ENCODE data around the gene GPR62. TPM values are rescaled to one million over a fixed set of nuclear protein-coding genes. Genes with fewer than 3 reads are reported as not detected.

GPR62 gene
- total and polyA plus RNA-seq, 2 donors (not counting 3 experiments of a cell fraction or from before 2014, with no cell fraction given) = 0.04 to 0.15 TPM

DNA sequence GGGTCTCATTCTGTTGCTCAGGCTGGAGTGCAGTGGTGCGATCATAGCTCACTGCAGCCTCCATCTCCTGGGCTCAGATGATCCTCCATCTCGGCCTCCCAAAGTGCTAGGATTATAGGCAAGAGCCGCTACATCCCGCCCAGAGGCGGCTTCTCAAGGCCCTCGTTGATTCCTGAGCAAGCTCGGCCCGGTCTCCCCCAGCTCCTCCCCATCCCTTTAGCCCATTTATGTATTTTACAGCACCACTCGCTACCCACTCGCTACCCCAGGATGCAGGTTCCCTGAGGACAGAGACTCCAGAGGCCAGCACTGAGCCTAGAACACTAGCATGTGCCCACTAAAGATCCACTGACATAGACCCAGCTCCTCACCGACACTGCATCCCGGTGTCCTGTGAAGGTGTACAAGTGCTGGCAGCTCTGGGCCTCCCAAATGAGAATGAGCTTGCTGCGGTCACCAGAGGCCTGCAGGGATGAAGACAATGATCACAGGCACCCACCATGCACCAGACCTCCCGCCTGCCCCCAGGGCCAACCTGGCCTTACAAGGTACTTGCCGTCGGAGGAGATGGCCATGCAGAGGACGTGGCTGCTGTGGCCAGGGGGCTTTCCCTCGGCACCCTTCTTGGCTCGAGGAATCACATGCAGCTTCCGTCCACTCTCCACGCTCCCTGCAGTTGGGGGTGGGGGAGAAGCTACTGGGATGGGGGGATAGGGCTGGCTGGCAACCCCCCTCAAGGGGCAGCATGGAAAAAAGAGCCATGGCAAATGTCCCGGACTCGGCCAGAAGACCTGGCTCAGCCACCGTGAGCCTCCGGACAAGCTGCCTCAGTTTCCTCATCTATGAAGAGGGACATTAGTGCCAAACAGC, 19.1 kb upstream of the GPR62 start:
- POLR2A ChIA-PET = no interaction called here
- CTCF ChIA-PET = no interaction called here
- no peaks in the 10 kb centered on the region for H3K9me1 ChIP-seq (replicated peaks; ENCODE audit: control insufficient read depth, extremely low read depth, insufficient read depth, low read length)
- no peak overlapping the region for H3K27ac ChIP-seq (ENCODE audit: insufficient read depth, low read depth, low read length)
- no peak for DNase-seq (ENCODE audit: low read depth, low spot score)
- H3K9ac ChIP-seq (replicated peaks; ENCODE audit: extremely low read depth, insufficient read depth, low read length) = no peak overlapping the region
- dilution Hi-C loops (cut with MboI; ENCODE audit: extremely low pct_ligation_motif_present, low sequenced_read_pairs) (no loop called here), intact Hi-C loops (cut with micrococcal nuclease) (no loop called here)
- H3K79me2 ChIP-seq (ENCODE audit: control insufficient read depth, insufficient read depth, low read length) = peaks cover 13% of the 10 kb centered on the region
- H2AFZ ChIP-seq (ENCODE audit: low read depth, low read length) = no peak overlapping the region
- no peaks in the 10 kb centered on the region for H4K20me1 ChIP-seq (replicated peaks; ENCODE audit: control insufficient read depth, extremely low read depth, insufficient read depth, low read length)
- no peaks in the 10 kb centered on the region for H3K27me3 ChIP-seq (ENCODE audit: control insufficient read depth in 2 of 2, insufficient read depth in 2 of 2, low read length in 2 of 2)
- H3K9me3 ChIP-seq (replicated peaks; ENCODE audit: control insufficient read depth, insufficient read depth, low read length) = no peaks in the 10 kb centered on the region
- no TSS peak for BruUV-seq (replicated peaks)
- no peak overlapping the region for H3K4me3 ChIP-seq (replicated peaks in 1 of 3; ENCODE audit: insufficient read depth in 1 of 3, low read depth in 1 of 3, low read length in 3 of 3)
- peaks cover 8% of the 10 kb centered on the region for H3K4me1 ChIP-seq (ENCODE audit: control insufficient read depth, extremely low read depth, insufficient read depth, low read length)
- TF ChIP-seq EZH2 (IDR thresholded peaks at IDR 0.05; ENCODE audit: borderline replicate concordance, low read depth, low read length, severe bottlenecking) = no peak
- TF ChIP-seq GATA2 (IDR thresholded peaks at IDR 0.05; ENCODE audit: insufficient read depth, insufficient read length, low read depth, low read length) = no peak
- TF ChIP-seq POLR2AphosphoS5 (IDR thresholded peaks at IDR 0.05; ENCODE audit: insufficient read depth, low read depth, low read length) = no peak
- TF ChIP-seq MAX (IDR thresholded peaks at IDR 0.05; ENCODE audit: insufficient read depth, insufficient read length) = no peak
- no peak for TF ChIP-seq POLR2A (IDR thresholded peaks at IDR 0.05; ENCODE audit: low read depth, low read length)
- peaks cover 0 to 41% of the 10 kb centered on the region in 2 experiments for H3K36me3 ChIP-seq (ENCODE audit: control insufficient read depth in 2 of 2, extremely low read depth in 1 of 2, insufficient read depth in 2 of 2, low read length in 2 of 2)
- FAIRE-seq = no peak
- H3K4me2 ChIP-seq (ENCODE audit: insufficient read depth, low read length) = no peak overlapping the region

DNA sequence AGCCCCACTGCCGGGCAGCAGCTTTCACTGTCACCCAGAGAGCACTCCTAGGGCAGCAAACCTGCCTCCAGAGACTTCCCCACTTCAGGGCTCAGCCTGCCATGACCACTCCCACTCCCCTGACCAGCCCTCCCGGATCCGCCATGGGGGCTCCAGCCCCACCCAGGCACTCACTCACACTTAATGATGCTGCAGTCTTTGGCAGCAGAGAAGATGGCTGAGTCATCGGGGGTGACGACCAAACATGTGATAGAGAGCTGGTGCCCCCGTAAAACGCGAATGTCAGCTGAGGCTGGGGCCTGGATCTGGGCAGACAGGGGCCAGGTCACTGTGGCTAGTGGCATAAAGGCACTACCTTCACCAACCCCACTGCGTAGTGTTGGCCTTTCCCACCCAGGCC, 18.2 kb upstream of the GPR62 start:
- Histone ChIP-seq H3K9ac (replicated peaks; ENCODE audit: extremely low read depth, insufficient read depth, low read length) (no peak overlapping the region), H3K36me3 (ENCODE audit: control insufficient read depth in 2 of 2, extremely low read depth in 1 of 2, insufficient read depth in 2 of 2, low read length in 2 of 2) (peaks cover 0 to 41% of the 10 kb centered on the region in 2 experiments), H3K9me1 (replicated peaks; ENCODE audit: control insufficient read depth, extremely low read depth, insufficient read depth, low read length) (no peaks in the 10 kb centered on the region), H3K27ac (ENCODE audit: insufficient read depth, low read depth, low read length) (no peak overlapping the region), H3K27me3 (ENCODE audit: control insufficient read depth in 2 of 2, insufficient read depth in 2 of 2, low read length in 2 of 2) (no peaks in the 10 kb centered on the region), H3K79me2 (ENCODE audit: control insufficient read depth, insufficient read depth, low read length) (peaks cover 16% of the 10 kb centered on the region), H2AFZ (ENCODE audit: low read depth, low read length) (no peak overlapping the region), H3K4me1 (ENCODE audit: control insufficient read depth, extremely low read depth, insufficient read depth, low read length) (peaks cover 10% of the 10 kb centered on the region), H4K20me1 (replicated peaks; ENCODE audit: control insufficient read depth, extremely low read depth, insufficient read depth, low read length) (no peaks in the 10 kb centered on the region), H3K4me3 (replicated peaks in 1 of 3; ENCODE audit: insufficient read depth in 1 of 3, low read depth in 1 of 3, low read length in 3 of 3) (no peak overlapping the region), H3K9me3 (replicated peaks; ENCODE audit: control insufficient read depth, insufficient read depth, low read length) (no peaks in the 10 kb centered on the region), H3K4me2 (ENCODE audit: insufficient read depth, low read length) (no peak overlapping the region)
- ChIA-PET CTCF (no interaction called here), POLR2A (interaction anchor here (0.6 kb wide), 1 partner anchor 406 kb away, joined by 4 read pairs; no protein-coding TSS in a partner anchor)
- DNase-seq (ENCODE audit: low read depth, low spot score) (no peak), FAIRE-seq (no peak)
- TF ChIP-seq POLR2A (IDR thresholded peaks at IDR 0.05; ENCODE audit: low read depth, low read length) = no peak
- no peak for TF ChIP-seq POLR2AphosphoS5 (IDR thresholded peaks at IDR 0.05; ENCODE audit: insufficient read depth, low read depth, low read length)
- no peak for TF ChIP-seq MAX (IDR thresholded peaks at IDR 0.05; ENCODE audit: insufficient read depth, insufficient read length)
- TF ChIP-seq MYC (IDR thresholded peaks at IDR 0.05; ENCODE audit: low read depth, low read length) = no peak
- TF ChIP-seq GATA2 (IDR thresholded peaks at IDR 0.05; ENCODE audit: insufficient read depth, insufficient read length, low read depth, low read length) = no peak
- TF ChIP-seq JUN (IDR thresholded peaks at IDR 0.05; ENCODE audit: borderline replicate concordance, insufficient read depth, insufficient read length, low read depth) = no peak
- TF ChIP-seq, protein P1, sequence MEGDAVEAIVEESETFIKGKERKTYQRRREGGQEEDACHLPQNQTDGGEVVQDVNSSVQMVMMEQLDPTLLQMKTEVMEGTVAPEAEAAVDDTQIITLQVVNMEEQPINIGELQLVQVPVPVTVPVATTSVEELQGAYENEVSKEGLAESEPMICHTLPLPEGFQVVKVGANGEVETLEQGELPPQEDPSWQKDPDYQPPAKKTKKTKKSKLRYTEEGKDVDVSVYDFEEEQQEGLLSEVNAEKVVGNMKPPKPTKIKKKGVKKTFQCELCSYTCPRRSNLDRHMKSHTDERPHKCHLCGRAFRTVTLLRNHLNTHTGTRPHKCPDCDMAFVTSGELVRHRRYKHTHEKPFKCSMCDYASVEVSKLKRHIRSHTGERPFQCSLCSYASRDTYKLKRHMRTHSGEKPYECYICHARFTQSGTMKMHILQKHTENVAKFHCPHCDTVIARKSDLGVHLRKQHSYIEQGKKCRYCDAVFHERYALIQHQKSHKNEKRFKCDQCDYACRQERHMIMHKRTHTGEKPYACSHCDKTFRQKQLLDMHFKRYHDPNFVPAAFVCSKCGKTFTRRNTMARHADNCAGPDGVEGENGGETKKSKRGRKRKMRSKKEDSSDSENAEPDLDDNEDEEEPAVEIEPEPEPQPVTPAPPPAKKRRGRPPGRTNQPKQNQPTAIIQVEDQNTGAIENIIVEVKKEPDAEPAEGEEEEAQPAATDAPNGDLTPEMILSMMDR (IDR thresholded peaks at IDR 0.05; ENCODE audit: extremely low read depth in 1 of 2, insufficient read depth in 1 of 2, low read depth in 1 of 2, low read length in 2 of 2) = no peak
- TF ChIP-seq FOS (IDR thresholded peaks at IDR 0.05; ENCODE audit: borderline replicate concordance, insufficient read depth, low read length) = no peak
- TF ChIP-seq EZH2 (IDR thresholded peaks at IDR 0.05; ENCODE audit: borderline replicate concordance, low read depth, low read length, severe bottlenecking) = no peak
- BruUV-seq (replicated peaks) = no TSS peak
- dilution Hi-C loops (cut with MboI; ENCODE audit: extremely low pct_ligation_motif_present, low sequenced_read_pairs) = no loop called here
- intact Hi-C loops (cut with micrococcal nuclease) = no loop called here

Data from endothelial cell of umbilical vein (primary cell).